GM10847 (cell line): Measurements from ENCODE around the gene FASTKD1.

Experiments used
- POLR2A ChIP-seq: IDR thresholded peaks from 2 replicates; pipeline ENCODE4 v1.6.1; 2011; ENCODE audit not compliant: insufficient read length; ENCODE audit errors: extremely low read depth

Gene FASTKD1

DNA sequence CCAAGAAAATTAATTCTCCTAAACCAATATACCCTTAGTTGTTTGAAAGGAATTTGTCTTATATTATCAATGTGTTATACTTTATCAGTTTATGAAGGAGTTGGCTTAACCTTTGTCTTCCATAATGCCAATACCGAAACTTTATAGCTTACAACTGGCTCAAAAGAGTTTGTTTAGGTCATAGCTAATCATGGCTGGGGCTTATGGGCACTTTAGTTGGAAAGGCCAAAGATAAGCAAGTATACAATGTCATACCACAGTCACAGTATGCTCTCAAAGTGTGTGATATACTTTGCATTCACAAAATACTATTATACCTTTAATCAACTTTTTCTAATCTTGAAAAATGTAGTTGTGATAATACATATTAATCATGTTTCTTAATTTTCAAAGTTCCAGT, 61.8 kb downstream of the FASTKD1 start:
- no peak for TF ChIP-seq POLR2A

- TF ChIP-seq POLR2A, result no peak
Measured at GRCh38 chr2:169510496-169510895, 63.2 kb downstream of the FASTKD1 start.

DNA sequence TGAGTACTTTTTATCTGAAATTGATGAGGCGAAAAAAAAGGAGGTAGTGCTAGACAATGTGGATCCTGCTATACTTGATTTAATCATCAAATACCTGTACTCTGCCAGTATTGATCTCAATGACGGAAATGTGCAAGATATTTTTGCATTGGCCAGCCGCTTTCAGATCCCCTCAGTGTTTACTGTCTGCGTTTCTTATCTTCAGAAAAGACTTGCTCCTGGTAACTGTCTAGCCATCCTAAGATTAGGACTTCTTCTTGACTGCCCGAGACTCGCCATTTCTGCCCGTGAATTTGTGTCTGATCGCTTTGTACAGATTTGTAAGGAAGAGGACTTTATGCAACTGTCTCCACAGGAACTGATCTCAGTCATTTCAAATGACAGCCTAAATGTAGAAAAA, 63.7 kb downstream of the FASTKD1 start:
- no peak for TF ChIP-seq POLR2A

DNA sequence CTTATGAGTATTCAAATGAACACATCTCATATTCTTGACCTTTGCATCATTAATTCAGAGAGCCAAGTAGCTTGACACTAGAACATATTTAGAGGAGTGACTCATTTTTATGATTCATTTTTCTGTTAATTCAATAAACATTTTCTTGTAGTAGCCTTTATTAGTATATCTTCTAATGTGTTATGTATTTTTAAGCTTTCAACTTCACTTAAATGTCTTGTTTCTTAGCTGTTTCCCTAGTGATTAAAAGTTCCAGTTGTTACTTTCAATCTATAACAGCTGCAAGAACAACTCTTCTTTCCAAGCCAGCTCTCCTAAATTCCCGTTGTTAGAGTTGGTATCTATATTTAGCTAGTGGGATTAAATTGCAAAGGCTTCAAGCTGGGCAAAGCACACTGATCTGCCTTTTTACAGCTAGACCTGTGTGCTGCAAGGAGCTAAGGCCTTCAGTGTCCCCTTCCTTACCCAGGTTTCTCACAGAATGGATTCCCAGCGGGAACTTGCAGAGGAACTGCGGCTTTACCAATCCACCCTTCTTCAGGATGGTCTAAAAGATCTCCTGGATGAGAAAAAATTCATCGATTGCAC, 64.3 kb downstream of the FASTKD1 start, which contains the start of gene KLHL41:
TSS of gene KLHL41 (plus strand) at position 405 of the 588 bp plus-strand sequence. CDS start at position 482, 77 bp downstream.
- TF ChIP-seq POLR2A, result no peak

GRCh38 chr2:169507698-169508097, 66.0 kb downstream of the FASTKD1 start:
- no peak for TF ChIP-seq POLR2A

DNA sequence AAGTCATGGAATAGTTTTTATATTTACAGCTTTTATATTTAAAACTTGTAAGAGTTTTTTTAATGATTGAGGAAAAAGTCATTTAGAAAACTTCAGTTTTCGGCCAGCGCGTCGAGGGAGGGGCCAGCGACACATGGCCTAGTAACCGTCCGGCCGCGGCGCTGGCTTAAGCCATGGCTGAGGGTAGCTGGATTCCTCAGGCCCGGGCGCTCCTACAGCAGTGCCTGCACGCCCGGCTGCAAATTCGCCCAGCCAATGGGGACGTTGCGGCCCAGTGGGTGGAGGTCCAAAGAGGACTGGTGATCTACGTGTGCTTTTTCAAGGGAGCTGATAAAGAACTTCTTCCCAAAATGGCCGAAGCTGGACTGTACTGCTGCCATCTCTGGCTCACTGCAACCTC, 69.0 kb downstream of the FASTKD1 start:
- TF ChIP-seq POLR2A, result no peak

DNA sequence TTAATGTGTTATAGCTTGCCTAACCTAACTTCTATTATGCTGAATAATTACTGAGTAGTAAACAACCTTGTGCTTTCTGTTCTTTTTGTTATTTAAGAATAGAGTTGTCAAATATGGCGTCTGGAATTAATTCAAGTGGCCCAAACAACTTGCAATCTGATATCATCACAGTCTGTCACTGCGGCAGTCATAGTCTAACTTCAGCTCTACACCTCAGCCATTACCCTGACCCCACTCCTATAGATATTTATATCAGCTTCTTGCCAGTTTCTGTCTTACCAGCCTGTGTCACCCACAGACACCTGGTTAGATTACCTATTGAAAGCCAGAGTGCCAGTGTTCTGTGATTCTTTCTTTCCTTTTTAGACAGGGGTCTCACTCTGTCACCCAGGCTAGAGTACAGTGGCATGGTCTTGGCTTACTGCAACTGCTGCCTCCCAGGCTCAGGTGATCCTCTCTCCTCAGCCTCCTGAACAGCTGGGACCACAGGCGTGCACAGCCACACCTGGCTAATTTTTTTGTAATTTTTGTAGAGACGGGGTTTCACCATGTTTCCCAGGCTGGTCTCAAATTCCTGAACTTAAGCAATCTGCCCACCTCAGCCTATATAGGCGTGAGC, 78.2 kb downstream of the FASTKD1 start:
- no peak for TF ChIP-seq POLR2A

DNA sequence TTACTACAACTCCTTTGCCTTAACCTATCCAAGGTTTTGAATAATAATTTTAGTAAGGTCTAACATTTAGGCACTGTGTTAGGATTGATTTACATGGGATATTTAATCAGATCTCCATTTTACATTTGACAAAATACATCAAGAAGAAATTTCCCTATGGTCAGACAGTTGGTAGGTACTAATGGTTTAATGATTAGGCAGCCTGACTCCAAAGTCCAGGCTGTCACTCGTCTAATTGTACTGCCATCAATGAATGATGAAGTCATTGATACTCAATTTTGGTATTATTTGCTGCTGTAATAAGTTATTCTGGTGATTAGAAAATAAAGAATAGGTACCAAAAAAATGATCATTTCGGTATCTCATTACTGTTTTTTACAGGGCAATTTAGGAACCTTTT, 80.3 kb downstream of the FASTKD1 start:
- no peak for TF ChIP-seq POLR2A

DNA sequence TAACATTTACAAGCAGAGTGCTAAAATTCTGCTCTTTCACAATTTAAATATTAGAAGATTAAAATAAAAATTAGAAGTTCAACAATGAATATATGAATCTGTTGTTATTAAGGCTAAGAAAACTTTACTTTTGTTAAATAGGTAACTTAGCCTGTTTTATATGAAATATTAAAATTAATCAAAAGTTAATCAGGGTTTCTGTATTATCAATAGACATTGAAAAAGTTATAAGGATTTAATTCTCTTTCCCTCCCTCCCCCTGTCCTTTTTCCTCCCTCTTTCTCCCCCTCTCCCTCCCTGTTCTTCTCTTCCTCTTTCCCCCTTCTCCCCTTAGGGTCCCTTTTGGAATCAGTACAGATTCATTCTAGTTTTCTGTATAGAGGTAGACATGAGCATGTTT, 82.3 kb downstream of the FASTKD1 start:
- TF ChIP-seq POLR2A, result no peak

GRCh38 chr2:169490834-169491233, 82.8 kb downstream of the FASTKD1 start:
- TF ChIP-seq POLR2A, result no peak

DNA sequence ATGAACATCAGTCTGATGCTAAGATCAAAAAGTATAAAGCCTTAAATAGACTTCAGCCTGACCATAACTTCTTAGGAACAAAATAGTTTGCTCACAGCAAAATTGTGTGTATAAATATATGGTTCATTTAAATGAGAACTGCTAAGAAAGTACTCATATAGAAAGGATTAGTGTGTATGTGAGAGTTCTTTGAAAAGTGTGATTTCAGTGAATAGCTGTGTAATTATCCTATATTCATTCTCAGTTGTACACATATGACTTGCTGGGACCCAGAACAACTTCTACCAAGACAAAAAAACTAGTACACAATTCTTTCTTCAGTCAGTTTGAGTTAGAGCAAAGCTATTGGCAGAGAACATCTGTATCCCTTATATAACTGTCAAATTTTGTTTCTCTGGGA, 87.2 kb downstream of the FASTKD1 start:
- no peak for TF ChIP-seq POLR2A

- no peak for TF ChIP-seq POLR2A
Measured at GRCh38 chr2:169485650-169486138, 88.0 kb downstream of the FASTKD1 start.

DNA sequence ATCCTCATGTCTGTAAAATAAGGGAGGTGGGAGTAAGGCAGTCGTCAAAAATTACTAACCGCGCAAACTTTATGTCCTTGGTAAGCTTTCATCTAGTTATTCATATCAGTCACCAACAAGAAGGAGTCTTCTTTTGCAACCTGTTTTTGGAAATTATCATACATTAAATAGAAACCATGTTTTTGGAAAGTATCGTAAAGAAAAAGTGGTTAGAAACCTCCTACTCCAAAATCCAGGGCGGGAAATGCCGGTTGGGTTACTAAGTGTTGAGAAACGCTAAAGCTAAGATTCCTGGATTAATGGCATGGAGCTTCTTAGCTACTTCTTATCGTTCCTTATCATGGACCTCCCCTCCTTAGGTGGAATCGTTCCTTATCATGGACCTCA, 93.6 kb downstream of the FASTKD1 start:
- no peak for TF ChIP-seq POLR2A
